Motor neuron (in vitro differentiated cells): ENCODE measurements around the gene M1AP. TPM values are rescaled to one million over a fixed set of nuclear protein-coding genes. Genes with fewer than 3 reads are reported as not detected.

ENCODE experiments used
- ATAC-seq, 8 experiments: fragments of 200-7000 bp; cut with Tn5 transposase; replicated peaks in 6 of 8; 2 replicates each; pipeline ENCODE4 v1.8.0; 2021; ENCODE audit warnings: mild to moderate bottlenecking in 8 of 8, moderate library complexity in 8 of 8
- H3K27ac ChIP-seq, 2 donors: fragments of 250-450 bp; sonication (Bioruptor Pico); 2 replicates each; pipeline ENCODE4 v1.9.0; 2021; ENCODE audit warnings: antibody characterized with exemption in 2 of 2, mild to moderate bottlenecking in 2 of 2, moderate library complexity in 1 of 2
- H3K4me1 ChIP-seq, 2 donors: fragments of 250-450 bp; sonication (Bioruptor Pico); replicated peaks in 1 of 2; 2 replicates each; pipeline ENCODE4 v1.6.1; 2021; ENCODE audit warnings: antibody characterized with exemption in 2 of 2, mild to moderate bottlenecking in 2 of 2, moderate library complexity in 1 of 2
- H3K4me3 ChIP-seq, 5 donors: fragments of 250-450 bp; sonication (Bioruptor Pico); 2 replicates each; pipeline ENCODE4 v1.9.0; 2021; ENCODE audit warnings: antibody characterized with exemption in 5 of 5, mild to moderate bottlenecking in 5 of 5, moderate library complexity in 4 of 5
- WGBS, 10 experiments: fragments of 450-650 bp; shearing (Covaris generic); methylation state at CpG; one replicate each; pipeline ENCODE4 v1.0.0; 2022; 5-methylcytosine and 5-hydroxymethylcytosine counted together
- in situ Hi-C, 9 experiments: fragments of 400-800 bp; cut with MboI; loops; one replicate each; pipeline ENCODE4 v1.15.0; 2021; ENCODE audit warnings: low sequenced_read_pairs in 9 of 9, low pct_unique_long_range_greater_than_20kb in 2 of 9; ENCODE audit not compliant: unreplicated experiment in 9 of 9
- total RNA-seq, 8 experiments: library from RNA; unstranded; fragments of 300-600 nt; gene quantifications; 2 replicates each; pipeline versions ENCODE4 v1.2.3 to v1.2.4, GENCODE V29; 2022

The M1AP gene
- total RNA-seq, 8 experiments from 2014 or later: 0.08 to 0.50 (median 0.22) TPM; not detected in 3

GRCh38 chr2:74583504-74583903 is 64.6 kb downstream of the M1AP start:
- in situ Hi-C loops: loop anchor here in 5 of 9 experiments (25.0 kb wide), 3 partner anchors 96 to 346 kb away; partner anchors contain the start of genes CCDC142 (in 3 of the 5), LBX2 (in 3 of the 5) and TTC31 (in 3 of the 5)
- Histone ChIP-seq H3K4me3 (no peak overlapping the region), H3K4me1 (no peaks in the 10 kb centered on the region), H3K27ac (no peak overlapping the region)
- ATAC-seq: peak in 4 of 8 experiments; percentile 41 to 50 (median 46)

GRCh38 chr2:74582184-74582583 is 65.9 kb downstream of the M1AP start:
- Histone ChIP-seq H3K27ac (no peak overlapping the region), H3K4me3 (no peak overlapping the region), H3K4me1 (no peaks in the 10 kb centered on the region)
- no peak for ATAC-seq
- 49 to 100% (median 70%) methylated on average over 1 to 2 of the region's 2 CpGs; no CpG with 5 or more reads in 3 of the 10 experiments for WGBS, 10 experiments
- in situ Hi-C loops: loop anchor here in 5 of 9 experiments (25.0 kb wide), 3 partner anchors 95 to 345 kb away; partner anchors contain the start of genes CCDC142 (in 3 of the 5), LBX2 (in 3 of the 5) and TTC31 (in 3 of the 5)

- H3K27ac ChIP-seq: no peak overlapping the region
- H3K4me1 ChIP-seq: no peaks in the 10 kb centered on the region
- no peak for ATAC-seq
- in situ Hi-C loops: loop anchor here in 5 of 9 experiments (25.0 kb wide), 3 partner anchors 94 to 344 kb away; partner anchors contain the start of genes CCDC142 (in 3 of the 5), LBX2 (in 3 of the 5) and TTC31 (in 3 of the 5)
- no peak overlapping the region for H3K4me3 ChIP-seq
- 31 to 100% (median 77%) methylated on average over 1 to 3 of the region's 3 CpGs; no CpG with 5 or more reads in 3 of the 10 experiments for WGBS, 10 experiments
Measured at GRCh38 chr2:74581463-74581862, 66.7 kb downstream of the M1AP start.

- ATAC-seq: no peak
- Histone ChIP-seq H3K27ac (no peak overlapping the region), H3K4me1 (no peaks in the 10 kb centered on the region), H3K4me3 (no peak overlapping the region)
- in situ Hi-C loops: loop anchor here in 5 of 9 experiments (25.0 kb wide), 3 partner anchors 91 to 341 kb away; partner anchors contain the start of genes CCDC142 (in 3 of the 5), LBX2 (in 3 of the 5) and TTC31 (in 3 of the 5)
- 63 to 86% (median 72%) methylated on average over 1 to 2 of the region's 3 CpGs; no CpG with 5 or more reads in 6 of the 10 experiments for WGBS, 10 experiments
Measured at GRCh38 chr2:74578408-74578807, 69.7 kb downstream of the M1AP start.

- H3K27ac ChIP-seq: no peak overlapping the region
- H3K4me1 ChIP-seq: no peaks in the 10 kb centered on the region
- no peak for ATAC-seq
- 0 to 83% (median 55%) methylated on average over 1 to 2 of the region's 2 CpGs; no CpG with 5 or more reads in 2 of the 10 experiments for WGBS, 10 experiments
- no peak overlapping the region for H3K4me3 ChIP-seq
- in situ Hi-C loops: loop anchor here in 5 of 9 experiments (25.0 kb wide), 3 partner anchors 90 to 340 kb away; partner anchors contain the start of genes CCDC142 (in 3 of the 5), LBX2 (in 3 of the 5) and TTC31 (in 3 of the 5)
Measured at GRCh38 chr2:74577448-74577847, 70.7 kb downstream of the M1AP start.

- Histone ChIP-seq H3K4me1 (no peaks in the 10 kb centered on the region), H3K4me3 (no peak overlapping the region), H3K27ac (no peak overlapping the region)
- in situ Hi-C loops: loop anchor here in 5 of 9 experiments (25.0 kb wide), 3 partner anchors 90 to 340 kb away; partner anchors contain the start of genes CCDC142 (in 3 of the 5), LBX2 (in 3 of the 5) and TTC31 (in 3 of the 5)
- WGBS, 10 experiments: 0 to 20% methylated on average over 1 of the region's 1 CpG; no CpG with 5 or more reads in 8 of the 10 experiments
- peak in 3 of 8 experiments; percentile 41 to 58 (median 56) for ATAC-seq
Measured at GRCh38 chr2:74576863-74577229, 71.3 kb downstream of the M1AP start.

GRCh38 chr2:74576211-74576862 is 71.8 kb downstream of the M1AP start:
- in situ Hi-C loops: loop anchor here in 5 of 9 experiments (25.0 kb wide), 3 partner anchors 89 to 339 kb away; partner anchors contain the start of genes CCDC142 (in 3 of the 5), LBX2 (in 3 of the 5) and TTC31 (in 3 of the 5)
- peak in 3 of 8 experiments; percentile 63 to 74 (median 66) for ATAC-seq

GRCh38 chr2:74575320-74575719 is 72.8 kb downstream of the M1AP start:
- no peak overlapping the region for H3K4me3 ChIP-seq
- H3K27ac ChIP-seq: no peak overlapping the region
- in situ Hi-C loops: loop anchor here in 5 of 9 experiments (25.0 kb wide), 3 partner anchors 88 to 338 kb away; partner anchors contain the start of genes CCDC142 (in 3 of the 5), LBX2 (in 3 of the 5) and TTC31 (in 3 of the 5)
- no peaks in the 10 kb centered on the region for H3K4me1 ChIP-seq
- no peak for ATAC-seq
- WGBS, 10 experiments: 0 to 86% (median 58%) methylated on average over 1 to 4 of the region's 4 CpGs; no CpG with 5 or more reads in 2 of the 10 experiments

More at GRCh38 chr2:74576211-74576862, 71.8 kb downstream of the M1AP start:
- 0 to 100% (median 83%) methylated on average over 1 to 7 of the region's 7 CpGs; no CpG with 5 or more reads in 1 of the 10 experiments for WGBS, 10 experiments
- Histone ChIP-seq H3K4me1 (no peaks in the 10 kb centered on the region), H3K4me3 (no peak overlapping the region), H3K27ac (no peak overlapping the region)

GRCh38 chr2:74573747-74574562 is 74.2 kb downstream of the M1AP start:
- Histone ChIP-seq H3K4me1 (no peaks in the 10 kb centered on the region), H3K4me3 (no peak overlapping the region), H3K27ac (no peak overlapping the region)
- ATAC-seq: peak in 3 of 8 experiments; percentile 64 to 79 (median 69)
- 0 to 100% (median 62%) methylated on average over 1 to 7 of the region's 7 CpGs for WGBS, 10 experiments
- in situ Hi-C loops: no loop called here

- Histone ChIP-seq H3K4me3 (no peak overlapping the region), H3K4me1 (no peaks in the 10 kb centered on the region), H3K27ac (no peak overlapping the region)
- no peak for ATAC-seq
- 58 to 80% (median 67%) methylated on average over 1 to 3 of the region's 3 CpGs; no CpG with 5 or more reads in 4 of the 10 experiments for WGBS, 10 experiments
- in situ Hi-C loops: no loop called here
Measured at GRCh38 chr2:74572178-74572925, 75.8 kb downstream of the M1AP start.

- in situ Hi-C loops: no loop called here
- H3K27ac ChIP-seq: no peak overlapping the region
- 60 to 100% (median 79%) methylated on average over 1 of the region's 1 CpG for WGBS, 10 experiments
- H3K4me1 ChIP-seq: no peaks in the 10 kb centered on the region
- no peak for ATAC-seq
- no peak overlapping the region for H3K4me3 ChIP-seq
Measured at GRCh38 chr2:74571058-74571457, 77.1 kb downstream of the M1AP start.

GRCh38 chr2:74569686-74570085 is 78.4 kb downstream of the M1AP start:
- Histone ChIP-seq H3K27ac (no peak overlapping the region), H3K4me3 (no peak overlapping the region), H3K4me1 (no peaks in the 10 kb centered on the region)
- WGBS, 10 experiments: 20 to 100% (median 33%) methylated on average over 1 of the region's 1 CpG; no CpG with 5 or more reads in 6 of the 10 experiments
- in situ Hi-C loops: no loop called here
- ATAC-seq: no peak
